Amygdala (tissue), 56 donors: ENCODE data around the gene PRICKLE1.

Experiments used
- DNase-seq, 56 donors: peaks; one replicate each; lab custom pipeline; 2025; lab: John Stamatoyannopoulos, UW

The PRICKLE1 gene

GRCh38 chr12:42409471-42409870 lies 180.1 kb downstream of the PRICKLE1 start:
- no peak for DNase-seq

GRCh38 chr12:42407306-42407705 lies 182.2 kb downstream of the PRICKLE1 start:
- DNase-seq, result no peak
